CD4-positive, alpha-beta T cell treated with Interleukin-12 subunit alpha and Interleukin-12 subunit beta, for 1 hour (primary cell): ENCODE data around the gene TIMM8A.
"Not testable (repeated sequence)": the region's sequence is repeated elsewhere in the genome, so short reads cannot be mapped to it uniquely, and the experiment has no call there.

Experiments
- DNase-seq: peaks from one replicate; pipeline ENCODE4 v3.0.0-alpha.2; 2020

Gene TIMM8A

GRCh38 chrX:101357166-101357795, 8.7 kb upstream of the TIMM8A start:
- DNase-seq = no peak

- no peak for DNase-seq
Observed at GRCh38 chrX:101349193-101349562, 636 bp upstream of the TIMM8A start.

DNA sequence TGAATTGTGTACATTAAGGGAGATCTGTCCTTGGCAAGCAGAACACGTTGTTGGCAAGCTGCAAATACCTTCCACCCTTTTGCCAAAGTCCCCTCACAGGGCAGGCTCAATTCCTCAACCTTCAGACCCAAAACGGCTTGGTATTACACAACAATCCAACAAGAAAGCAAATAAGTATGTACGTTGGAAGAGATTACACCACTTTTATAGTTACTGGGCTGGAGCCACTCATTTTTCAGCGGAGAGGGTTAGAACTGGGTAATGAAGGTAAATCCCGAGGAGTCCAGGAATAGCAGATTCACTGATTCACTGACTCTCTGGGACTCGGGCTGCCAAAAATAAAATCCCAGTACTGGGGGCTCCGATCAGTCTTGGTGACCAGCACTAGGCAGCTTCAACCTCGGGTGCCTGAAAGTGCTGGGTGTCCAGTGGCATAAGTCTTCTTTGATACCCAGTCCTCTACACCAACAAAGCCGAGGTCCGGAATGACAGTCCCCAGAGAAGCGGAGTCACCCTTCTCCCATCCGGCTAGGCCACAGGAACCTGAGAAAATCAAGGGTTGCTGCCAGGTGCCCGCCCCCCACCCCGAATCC, 587 bp downstream of the TIMM8A start:
- DNase-seq = no peak

DNA sequence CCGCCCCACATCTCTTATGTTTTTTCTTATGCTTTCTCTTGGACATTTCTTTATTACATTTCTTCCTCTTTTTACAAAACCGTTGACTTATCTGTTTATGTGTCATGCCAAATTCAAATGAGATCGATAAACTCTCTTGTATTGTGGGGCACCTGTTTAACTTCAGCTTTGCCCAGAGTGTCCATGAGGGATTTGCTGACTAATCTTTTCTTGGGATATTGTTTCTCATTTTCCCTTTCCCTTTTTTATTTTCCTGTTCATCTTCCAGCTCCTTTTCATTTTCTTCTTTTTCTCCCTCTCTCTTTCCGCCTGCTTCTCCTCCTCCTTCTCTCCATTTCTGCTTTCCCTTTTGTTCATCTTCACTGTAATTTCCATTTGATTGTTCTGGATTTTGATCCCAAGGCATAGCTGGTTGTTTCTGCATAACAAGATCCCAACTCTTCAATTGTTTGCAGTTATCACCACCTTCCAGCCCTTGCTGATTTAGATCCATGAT, 10.7 kb downstream of the TIMM8A start:
- DNase-seq = no peak

- not testable (repeated sequence) for DNase-seq
Observed at GRCh38 chrX:101334310-101334709, 14.2 kb downstream of the TIMM8A start.

GRCh38 chrX:101326600-101326999, 21.9 kb downstream of the TIMM8A start:
- DNase-seq = not testable (repeated sequence)

- DNase-seq = no peak
Observed at GRCh38 chrX:101303790-101304189, 44.8 kb downstream of the TIMM8A start.
